CD14-positive monocyte (primary cell): ENCODE data around the gene LZTFL1. TPM values are rescaled to one million over a fixed set of nuclear protein-coding genes. Genes with fewer than 3 reads are reported as not detected.

Experiments used
- DNase-seq, 3 donors: peaks; one replicate each; pipeline ENCODE4 v3.0.0-alpha.2; 2011 to 2022
- H2AFZ ChIP-seq: 2 replicates; pipeline ENCODE4 v1.6.0; 2012; ENCODE audit warnings: mild to moderate bottlenecking, low read depth, low read length, inconsistent platforms; ENCODE audit not compliant: insufficient read depth, poor library complexity, severe bottlenecking
- H3K27ac ChIP-seq, 2 donors: 1 replicate in 1 of 2; 2 replicates in 1 of 2; pipeline ENCODE4 v1.5.1; 2012 to 2013; ENCODE audit warnings: low read length in 2 of 2, control low read depth in 1 of 2, inconsistent platforms in 1 of 2, low read depth in 1 of 2, mild to moderate bottlenecking in 1 of 2
- H3K27me3 ChIP-seq, 2 donors: one replicate each; pipeline versions ENCODE4 v1.6.0 to v1.6.1; 2011 to 2013; ENCODE audit warnings: low read length in 2 of 2; ENCODE audit not compliant: control insufficient read depth in 2 of 2, insufficient read depth in 2 of 2
- H3K36me3 ChIP-seq, 2 donors: replicated peaks in 1 of 2; 1 replicate in 1 of 2; 2 replicates in 1 of 2; pipeline versions ENCODE4 v1.5.1 to v1.6.1; 2012 to 2013; ENCODE audit warnings: low read length in 2 of 2, control low read depth in 1 of 2, inconsistent platforms in 1 of 2, mild to moderate bottlenecking in 1 of 2; ENCODE audit not compliant: insufficient read depth in 2 of 2, control insufficient read depth in 1 of 2
- H3K4me1 ChIP-seq, 2 donors: 1 replicate in 1 of 2; 2 replicates in 1 of 2; pipeline versions ENCODE4 v1.5.1 to v1.6.1; 2012 to 2013; ENCODE audit warnings: low read length in 2 of 2, control low read depth in 1 of 2, inconsistent platforms in 1 of 2, mild to moderate bottlenecking in 1 of 2, moderate library complexity in 1 of 2; ENCODE audit not compliant: insufficient read depth in 2 of 2, control insufficient read depth in 1 of 2
- H3K4me2 ChIP-seq: replicated peaks from 2 replicates; pipeline ENCODE3; 2012; ENCODE audit warnings: low read length, moderate library complexity, mild to moderate bottlenecking; ENCODE audit not compliant: poor library complexity, severe bottlenecking; ENCODE audit errors: extremely low read depth
- H3K4me3 ChIP-seq, 3 experiments: fragments of 200-600 bp in 1 of 3; sonication (generic) in 1 of 3; replicated peaks in 1 of 3; 1 replicate in 2 of 3; 2 replicates in 1 of 3; pipeline ENCODE4 v1.5.1; 2011 to 2013; ENCODE audit warnings: low read length in 3 of 3, mild to moderate bottlenecking in 3 of 3, control low read depth in 2 of 3, low read depth in 2 of 3, inconsistent platforms in 1 of 3, moderate library complexity in 1 of 3
- H3K79me2 ChIP-seq: 2 replicates; pipeline ENCODE4 v1.6.0; 2012; ENCODE audit warnings: mild to moderate bottlenecking, control low read depth, inconsistent platforms, low read length, moderate library complexity; ENCODE audit not compliant: insufficient read depth
- H3K9ac ChIP-seq: 2 replicates; pipeline ENCODE4 v1.6.0; 2017; ENCODE audit warnings: low read length, mild to moderate bottlenecking; ENCODE audit not compliant: insufficient read depth, poor library complexity, severe bottlenecking
- H3K9me3 ChIP-seq, 2 donors: replicated peaks in 1 of 2; 1 replicate in 1 of 2; 2 replicates in 1 of 2; pipeline versions ENCODE4 v1.5.1 to v1.6.1; 2012 to 2013; ENCODE audit warnings: low read length in 2 of 2, control low read depth in 1 of 2; ENCODE audit not compliant: control insufficient read depth in 1 of 2, insufficient read depth in 1 of 2
- H4K20me1 ChIP-seq: 2 replicates; pipeline ENCODE4 v1.6.0; 2012; ENCODE audit warnings: mild to moderate bottlenecking, low read length, control low read depth, moderate library complexity; ENCODE audit not compliant: insufficient read depth
- H3K27ac Mint-ChIP-seq, 7 donors: one replicate each; pipeline ENCODE4 v1.8.0; 2020; ENCODE audit warnings: mild to moderate bottlenecking in 7 of 7, mixed read lengths in 7 of 7, moderate library complexity in 6 of 7, inconsistent platforms in 2 of 7
- H3K27me3 Mint-ChIP-seq, 3 donors: one replicate each; pipeline ENCODE4 v1.8.0; 2021 to 2022; ENCODE audit warnings: low read depth in 3 of 3, mild to moderate bottlenecking in 3 of 3, mixed read lengths in 3 of 3, moderate library complexity in 3 of 3, inconsistent platforms in 1 of 3
- H3K36me3 Mint-ChIP-seq, 2 donors: one replicate each; pipeline ENCODE4 v1.8.0; 2020; ENCODE audit warnings: mixed read lengths in 2 of 2, inconsistent platforms in 1 of 2, mild to moderate bottlenecking in 1 of 2
- H3K4me1 Mint-ChIP-seq: one replicate; pipeline ENCODE4 v1.8.0; 2020; ENCODE audit warnings: mild to moderate bottlenecking, mixed read lengths
- H3K4me3 Mint-ChIP-seq, 2 donors: one replicate each; pipeline ENCODE4 v1.8.0; 2020; ENCODE audit warnings: mild to moderate bottlenecking in 2 of 2, mixed read lengths in 2 of 2, moderate library complexity in 1 of 2
- H3K9me3 Mint-ChIP-seq, 7 donors: one replicate each; pipeline ENCODE4 v1.8.0; 2020 to 2022; ENCODE audit warnings: mixed read lengths in 7 of 7, mild to moderate bottlenecking in 6 of 7, moderate library complexity in 6 of 7, inconsistent platforms in 2 of 7
- WGBS: methylation state at CpG from one replicate; pipeline ENCODE4 v1.1.5; 2013; ENCODE audit warnings: missing lambda C conversion rate; ENCODE audit not compliant: insufficient coverage; 5-methylcytosine and 5-hydroxymethylcytosine counted together
- intact Hi-C, 2 donors: fragments of 100-400 bp; cut with micrococcal nuclease; formaldehyde crosslinking; loops; one replicate each; pipeline versions ENCODE4 v1.15.0 to v1.15.1; 2023
- polyA plus RNA-seq, 3 donors: library from polyadenylated mRNA; depleted of rRNA in 1 of 3; unstranded in 2 of 3; stranded (reverse) in 1 of 3; fragments of 300-500 nt in 2 of 3; fragments of >200 nt in 1 of 3; fragmentation: Illumina TruSeq in 2 of 3; gene quantifications; 1 replicate in 2 of 3; 2 replicates in 1 of 3; pipeline ENCODE4 v1.2.3, GENCODE V29; 2012 to 2021
- TF ChIP-seq, protein P1 (sequence below): fragments of 200-600 bp; IDR thresholded peaks from one replicate; pipeline ENCODE4 v1.8.0; 2022; ENCODE audit warnings: antibody characterized with exemption, mild to moderate bottlenecking

The LZTFL1 gene
- polyA plus RNA-seq, 3 donors: 7.3 to 10.5 (median 7.5) TPM

DNA sequence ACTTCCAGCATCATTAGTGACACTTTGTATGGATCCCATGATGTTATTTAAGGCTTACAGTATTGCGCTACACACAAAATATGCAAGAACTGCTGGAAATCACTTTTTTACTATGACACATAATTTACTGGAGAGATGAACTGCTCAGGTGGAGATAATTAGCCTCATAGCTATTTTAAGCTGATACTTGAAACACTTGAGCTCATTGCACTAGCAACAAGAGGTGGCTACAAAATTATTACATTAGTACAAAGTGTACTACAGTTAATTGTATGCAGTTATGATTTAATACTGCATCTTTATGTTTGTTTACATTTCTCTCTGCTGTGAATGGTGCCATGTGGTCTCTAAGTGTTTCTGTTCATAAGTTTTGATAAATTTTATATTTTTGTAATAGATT lies 6.5 kb upstream of the LZTFL1 start:
- no peak for DNase-seq
- no peak overlapping the region for H3K4me3 Mint-ChIP-seq
- Histone ChIP-seq H2AFZ (no peak overlapping the region), H3K36me3 (no peaks in the 10 kb centered on the region), H3K4me2 (no peak overlapping the region), H3K27ac (no peak overlapping the region), H3K9me3 (no peaks in the 10 kb centered on the region), H3K4me3 (no peak overlapping the region), H3K79me2 (no peaks in the 10 kb centered on the region), H3K9ac (no peak overlapping the region), H3K4me1 (no peaks in the 10 kb centered on the region), H4K20me1 (no peaks in the 10 kb centered on the region), H3K27me3 (peaks cover 9 to 16% of the 10 kb centered on the region in 2 donors)
- H3K4me1 Mint-ChIP-seq: no peaks in the 10 kb centered on the region
- WGBS: no CpG with 5 or more reads among the region's 1 CpG
- TF ChIP-seq, protein P1, sequence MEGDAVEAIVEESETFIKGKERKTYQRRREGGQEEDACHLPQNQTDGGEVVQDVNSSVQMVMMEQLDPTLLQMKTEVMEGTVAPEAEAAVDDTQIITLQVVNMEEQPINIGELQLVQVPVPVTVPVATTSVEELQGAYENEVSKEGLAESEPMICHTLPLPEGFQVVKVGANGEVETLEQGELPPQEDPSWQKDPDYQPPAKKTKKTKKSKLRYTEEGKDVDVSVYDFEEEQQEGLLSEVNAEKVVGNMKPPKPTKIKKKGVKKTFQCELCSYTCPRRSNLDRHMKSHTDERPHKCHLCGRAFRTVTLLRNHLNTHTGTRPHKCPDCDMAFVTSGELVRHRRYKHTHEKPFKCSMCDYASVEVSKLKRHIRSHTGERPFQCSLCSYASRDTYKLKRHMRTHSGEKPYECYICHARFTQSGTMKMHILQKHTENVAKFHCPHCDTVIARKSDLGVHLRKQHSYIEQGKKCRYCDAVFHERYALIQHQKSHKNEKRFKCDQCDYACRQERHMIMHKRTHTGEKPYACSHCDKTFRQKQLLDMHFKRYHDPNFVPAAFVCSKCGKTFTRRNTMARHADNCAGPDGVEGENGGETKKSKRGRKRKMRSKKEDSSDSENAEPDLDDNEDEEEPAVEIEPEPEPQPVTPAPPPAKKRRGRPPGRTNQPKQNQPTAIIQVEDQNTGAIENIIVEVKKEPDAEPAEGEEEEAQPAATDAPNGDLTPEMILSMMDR: no peak
- no peaks in the 10 kb centered on the region for H3K9me3 Mint-ChIP-seq
- H3K27ac Mint-ChIP-seq: no peak overlapping the region
- H3K27me3 Mint-ChIP-seq: peaks cover 16 to 24% (median 20%) of the 10 kb centered on the region in 3 donors
- intact Hi-C loops: no loop called here
- H3K36me3 Mint-ChIP-seq: no peaks in the 10 kb centered on the region

DNA sequence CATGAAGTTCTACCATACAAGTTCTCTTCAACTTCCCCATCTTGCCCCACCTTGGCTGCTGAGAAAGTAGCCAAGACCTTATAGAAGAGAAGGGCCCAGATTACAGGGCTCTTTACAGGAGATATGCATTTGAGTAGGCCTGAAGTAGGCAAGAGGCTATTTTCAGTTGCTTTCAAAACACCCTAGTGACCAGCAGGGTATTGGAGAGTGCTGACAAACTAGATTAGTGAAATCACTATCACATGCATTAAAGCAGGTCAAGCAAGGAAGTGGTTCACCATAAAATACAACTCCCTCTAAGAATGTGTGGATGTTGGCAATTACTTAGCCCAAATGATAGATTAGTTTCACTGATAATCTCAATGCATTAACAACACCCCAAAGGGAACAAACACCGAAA lies 2.7 kb upstream of the LZTFL1 start:
- Histone ChIP-seq H3K4me1 (peaks cover 16 to 19% of the 10 kb centered on the region in 2 donors), H4K20me1 (no peaks in the 10 kb centered on the region), H3K4me2 (no peak overlapping the region), H3K27ac (no peak overlapping the region), H2AFZ (no peak overlapping the region), H3K9me3 (no peaks in the 10 kb centered on the region), H3K36me3 (no peaks in the 10 kb centered on the region), H3K4me3 (no peak overlapping the region), H3K27me3 (peaks cover 11 to 16% of the 10 kb centered on the region in 2 donors), H3K79me2 (no peaks in the 10 kb centered on the region), H3K9ac (no peak overlapping the region)
- intact Hi-C loops: no loop called here
- Mint-ChIP-seq H3K36me3 (no peaks in the 10 kb centered on the region), H3K4me3 (no peak overlapping the region), H3K9me3 (peaks cover 0 to 5% (median 5%) of the 10 kb centered on the region in 7 donors), H3K27me3 (peaks cover 7 to 21% (median 16%) of the 10 kb centered on the region in 3 donors), H3K4me1 (peaks cover 16% of the 10 kb centered on the region), H3K27ac (no peak overlapping the region)
- no CpG with 5 or more reads among the region's 1 CpG for WGBS
- TF ChIP-seq, protein P1: no peak
- no peak for DNase-seq
